Measurements from ENCODE around the gene BLOC1S5.

- no peak for TF ChIP-seq HOXA7 (CRISPR knock-in tag; IDR thresholded peaks at IDR 0.05)
- TF ChIP-seq CTCF (IDR thresholded peaks at IDR 0.05), result no peak
- no peak for TF ChIP-seq RAD21 (conservative IDR thresholded peaks at IDR 0.05 in 1 of 2, IDR thresholded peaks at IDR 0.05 in 1 of 2)
- TF ChIP-seq POLR2A (IDR thresholded peaks at IDR 0.05; ENCODE audit: low read length), result peak; percentile 60
- no peak for TF ChIP-seq PBX3 (IDR thresholded peaks at IDR 0.05)
- TF ChIP-seq RFX5 (IDR thresholded peaks at IDR 0.05), result no peak
- TF ChIP-seq ZFP36 (IDR thresholded peaks at IDR 0.05; ENCODE audit: borderline replicate concordance, partially characterized antibody), result no peak
- TF ChIP-seq HEYL (CRISPR knock-in tag; IDR thresholded peaks at IDR 0.05), result no peak
These were observed 38.2 kb upstream of the BLOC1S5 start, which contains the start of gene EEF1E1 for GRCh38 chr6:8102122-8102958.

Measured in A549 (cell line).